Trophoblast cell (in vitro differentiated cells and primary cell): ENCODE results near the gene ARHGAP30.
A peak's percentile ranks its signal among the peaks of the same experiment; 100 is the strongest.
"Not testable (repeated sequence)": the region's sequence is repeated elsewhere in the genome, so short reads cannot be mapped to it uniquely, and the experiment has no call there.

ENCODE experiments used
- DNase-seq, 2 donors: peaks; one replicate each; pipeline ENCODE4 v3.0.0-alpha.2; 2016
- H2AFZ ChIP-seq: 2 replicates; pipeline ENCODE4 v1.6.1; 2013; ENCODE audit warnings: low read length, moderate library complexity, mild to moderate bottlenecking; ENCODE audit not compliant: insufficient read depth, poor library complexity
- H2AK5ac ChIP-seq: 2 replicates; pipeline ENCODE4 v1.6.1; 2013; ENCODE audit warnings: mild to moderate bottlenecking, low read length
- H2BK120ac ChIP-seq: 2 replicates; pipeline ENCODE4 v1.6.1; 2013; ENCODE audit warnings: low read length, mild to moderate bottlenecking, moderate library complexity; ENCODE audit not compliant: insufficient read depth, poor library complexity
- H2BK12ac ChIP-seq: 2 replicates; pipeline ENCODE4 v1.6.1; 2013; ENCODE audit warnings: mild to moderate bottlenecking, low read length, moderate library complexity
- H2BK5ac ChIP-seq: 2 replicates; pipeline ENCODE4 v1.6.1; 2013; ENCODE audit warnings: low read length, low read depth, moderate library complexity, mild to moderate bottlenecking; ENCODE audit not compliant: poor library complexity
- H3K14ac ChIP-seq: 2 replicates; pipeline ENCODE4 v1.6.1; 2013; ENCODE audit warnings: mild to moderate bottlenecking, low read length
- H3K18ac ChIP-seq: 2 replicates; pipeline ENCODE4 v1.6.1; 2013; ENCODE audit warnings: mild to moderate bottlenecking, low read length
- H3K23ac ChIP-seq: 2 replicates; pipeline ENCODE4 v1.6.1; 2013; ENCODE audit warnings: low read length
- H3K27ac ChIP-seq: 2 replicates; pipeline ENCODE4 v1.5.1; 2013; ENCODE audit warnings: low read depth, mild to moderate bottlenecking, inconsistent platforms, low read length, moderate library complexity
- H3K27me3 ChIP-seq: 2 replicates; pipeline ENCODE4 v1.6.1; 2013; ENCODE audit warnings: inconsistent platforms, mild to moderate bottlenecking, low read length, moderate library complexity; ENCODE audit not compliant: insufficient read depth
- H3K36me3 ChIP-seq, 2 experiments: 1 replicate in 1 of 2; 2 replicates in 1 of 2; pipeline ENCODE4 v1.6.1; 2013; ENCODE audit warnings: low read length in 2 of 2, mild to moderate bottlenecking in 2 of 2, moderate library complexity in 1 of 2; ENCODE audit not compliant: insufficient read depth in 2 of 2, control insufficient read depth in 1 of 2
- H3K4ac ChIP-seq: 2 replicates; pipeline ENCODE4 v1.6.1; 2013; ENCODE audit warnings: low read depth, mild to moderate bottlenecking, low read length, moderate library complexity
- H3K4me1 ChIP-seq, 2 experiments: 1 replicate in 1 of 2; 2 replicates in 1 of 2; pipeline ENCODE4 v1.6.1; 2013; ENCODE audit warnings: low read length in 2 of 2, mild to moderate bottlenecking in 2 of 2, moderate library complexity in 1 of 2; ENCODE audit not compliant: insufficient read depth in 2 of 2, control insufficient read depth in 1 of 2
- H3K4me2 ChIP-seq: 2 replicates; pipeline ENCODE4 v1.6.1; 2013; ENCODE audit warnings: inconsistent platforms, mild to moderate bottlenecking, low read length, moderate library complexity
- H3K4me3 ChIP-seq: 2 replicates; pipeline ENCODE4 v1.5.1; 2013; ENCODE audit warnings: mild to moderate bottlenecking, low read depth, low read length, inconsistent platforms
- H3K79me1 ChIP-seq: one replicate; pipeline ENCODE4 v1.6.1; 2013; ENCODE audit warnings: low read length
- H3K79me2 ChIP-seq: 2 replicates; pipeline ENCODE4 v1.6.1; 2013; ENCODE audit warnings: low read length, mild to moderate bottlenecking; ENCODE audit not compliant: control insufficient read depth, insufficient read depth, poor library complexity
- H3K9ac ChIP-seq: 2 replicates; pipeline ENCODE4 v1.6.1; 2013; ENCODE audit warnings: mild to moderate bottlenecking, low read length
- H3K9me3 ChIP-seq: 2 replicates; pipeline ENCODE4 v1.6.1; 2013; ENCODE audit warnings: low read depth, mild to moderate bottlenecking, control low read depth, inconsistent platforms, low read length; ENCODE audit not compliant: insufficient read depth
- H4K12ac ChIP-seq: 2 replicates; pipeline ENCODE4 v1.6.1; 2013; ENCODE audit warnings: low read depth, mild to moderate bottlenecking, low read length, moderate library complexity
- H4K8ac ChIP-seq: 2 replicates; pipeline ENCODE4 v1.6.1; 2013; ENCODE audit warnings: low read depth, mild to moderate bottlenecking, low read length, moderate library complexity
- H4K91ac ChIP-seq: one replicate; pipeline ENCODE4 v1.6.1; 2013; ENCODE audit warnings: low read depth, mild to moderate bottlenecking, low read length, moderate library complexity
- WGBS: extraction: QIAGEN DNeasy Blood & Tissue Kit; methylation state at CpG from one replicate; pipeline ENCODE4 v1.1.7; 2013; ENCODE audit warnings: missing lambda C conversion rate; ENCODE audit not compliant: insufficient read length, insufficient coverage; ENCODE audit errors: extremely low coverage; 5-methylcytosine and 5-hydroxymethylcytosine counted together

The ARHGAP30 gene

GRCh38 chr1:161017756-161018630, 51.7 kb downstream of the ARHGAP30 start:
- no peak overlapping the region for H3K4me3 ChIP-seq
- H3K79me1 ChIP-seq, result peaks cover 41% of the 10 kb centered on the region
- peak overlapping the region; percentile 86 for H3K27ac ChIP-seq
- no peaks in the 10 kb centered on the region for H3K27me3 ChIP-seq
- H2BK5ac ChIP-seq, result peak overlapping the region; percentile 32
- H3K9me3 ChIP-seq, result no peaks in the 10 kb centered on the region
- H3K79me2 ChIP-seq, result peaks cover 27% of the 10 kb centered on the region
- H2BK12ac ChIP-seq, result peak overlapping the region; percentile 55
- no peak overlapping the region for H3K23ac ChIP-seq
- no peak overlapping the region for H2AFZ ChIP-seq
- peak overlapping the region; percentile 6 for H4K8ac ChIP-seq
- peak overlapping the region; percentile 26 for H2BK120ac ChIP-seq
- peak overlapping the region; percentile 51 for H3K18ac ChIP-seq
- H3K9ac ChIP-seq, result no peak overlapping the region
- H3K4me1 ChIP-seq, result peaks cover 27 to 30% of the 10 kb centered on the region in 2 experiments
- H2AK5ac ChIP-seq, result peak overlapping the region; percentile 34
- peak overlapping the region; percentile 49 for H4K91ac ChIP-seq
- peak overlapping the region; percentile 91 for H3K4me2 ChIP-seq
- H4K12ac ChIP-seq, result no peak overlapping the region
- H3K4ac ChIP-seq, result peak overlapping the region; percentile 39
- DNase-seq, result peak in 1 of 2 donors; percentile 28
- peak overlapping the region; percentile 65 for H3K14ac ChIP-seq
- WGBS, result no CpG with 5 or more reads among the region's 5 CpGs
- peaks cover 0 to 3% of the 10 kb centered on the region in 2 experiments for H3K36me3 ChIP-seq

- H3K14ac ChIP-seq, H2BK120ac ChIP-seq, H4K91ac ChIP-seq, H4K12ac ChIP-seq, H3K9me3 ChIP-seq, H3K27me3 ChIP-seq, H2BK5ac ChIP-seq, H3K23ac ChIP-seq, H2BK12ac ChIP-seq, H3K4ac ChIP-seq, H3K4me3 ChIP-seq, H2AK5ac ChIP-seq, H4K8ac ChIP-seq, H3K18ac ChIP-seq, H3K9ac ChIP-seq, H2AFZ ChIP-seq, H3K36me3 ChIP-seq, H3K4me2 ChIP-seq: not testable (repeated sequence)
- no CpG with 5 or more reads among the region's 7 CpGs for WGBS
- H3K79me1 ChIP-seq, result peaks cover 41% of the 10 kb centered on the region
- peak; percentile 76 to 79 for DNase-seq
- peak overlapping the region; percentile 86 for H3K27ac ChIP-seq
- peaks cover 27% of the 10 kb centered on the region for H3K79me2 ChIP-seq
- H3K4me1 ChIP-seq, result peaks cover 29 to 30% of the 10 kb centered on the region in 2 experiments
Observed at GRCh38 chr1:161017181-161017580, 52.5 kb downstream of the ARHGAP30 start.

- not testable (repeated sequence) for H2BK12ac ChIP-seq, H3K36me3 ChIP-seq, H3K23ac ChIP-seq, H4K12ac ChIP-seq, H2BK120ac ChIP-seq, H3K14ac ChIP-seq, H3K9ac ChIP-seq, H3K9me3 ChIP-seq, H3K4me2 ChIP-seq, H3K4ac ChIP-seq, H2BK5ac ChIP-seq, H3K4me3 ChIP-seq, H3K18ac ChIP-seq, H4K8ac ChIP-seq, H2AFZ ChIP-seq, H3K27me3 ChIP-seq, H2AK5ac ChIP-seq, H4K91ac ChIP-seq
- no CpG with 5 or more reads among the region's 1 CpG for WGBS
- Histone ChIP-seq H3K79me1 (peaks cover 43% of the 10 kb centered on the region), H3K4me1 (peaks cover 30 to 31% of the 10 kb centered on the region in 2 experiments), H3K79me2 (peaks cover 29% of the 10 kb centered on the region), H3K27ac (peak overlapping the region; percentile 73)
- peak; percentile 64 to 87 for DNase-seq
Observed at GRCh38 chr1:161016683-161017082, 53.0 kb downstream of the ARHGAP30 start.

- peak overlapping the region; percentile 38 for H3K4me2 ChIP-seq
- DNase-seq, result peak; percentile 87 to 88
- H3K36me3 ChIP-seq, result peaks cover 0 to 3% of the 10 kb centered on the region in 2 experiments
- peaks cover 18% of the 10 kb centered on the region for H3K79me2 ChIP-seq
- H3K9ac ChIP-seq, result no peak overlapping the region
- H2BK5ac ChIP-seq, result peak overlapping the region; percentile 90
- peaks cover 34 to 36% of the 10 kb centered on the region in 2 experiments for H3K4me1 ChIP-seq
- no peak overlapping the region for H2AFZ ChIP-seq
- peak overlapping the region; percentile 91 for H4K91ac ChIP-seq
- peak overlapping the region; percentile 62 for H2BK120ac ChIP-seq
- peak overlapping the region; percentile 59 for H3K4ac ChIP-seq
- H2BK12ac ChIP-seq, result peak overlapping the region; percentile 44
- H3K23ac ChIP-seq, result no peak overlapping the region
- peak overlapping the region; percentile 75 for H3K14ac ChIP-seq
- peaks cover 24% of the 10 kb centered on the region for H3K79me1 ChIP-seq
- peak overlapping the region; percentile 93 for H3K27ac ChIP-seq
- no peak overlapping the region for H2AK5ac ChIP-seq
- H3K27me3 ChIP-seq, result no peaks in the 10 kb centered on the region
- no peaks in the 10 kb centered on the region for H3K9me3 ChIP-seq
- peak overlapping the region; percentile 47 for H3K18ac ChIP-seq
- WGBS, result no CpG with 5 or more reads among the region's 15 CpGs
- peak overlapping the region; percentile 61 for H4K8ac ChIP-seq
- H4K12ac ChIP-seq, result no peak overlapping the region
- H3K4me3 ChIP-seq, result no peak overlapping the region
Observed at GRCh38 chr1:161013488-161014230, 56.0 kb downstream of the ARHGAP30 start.
